Esophagus (tissue), 2 donors: ENCODE results near the gene AP4M1. TPM values are rescaled to one million over a fixed set of nuclear protein-coding genes. Genes with fewer than 3 reads are reported as not detected.
A peak's percentile ranks its signal among the peaks of the same experiment; 100 is the strongest.

ENCODE experiments used
- H3K27ac ChIP-seq, 2 donors: one replicate each; pipeline ENCODE4 v1.5.1; 2013; ENCODE audit warnings: low read depth in 2 of 2, mild to moderate bottlenecking in 2 of 2, inconsistent platforms in 1 of 2, low read length in 1 of 2, moderate library complexity in 1 of 2
- H3K27me3 ChIP-seq, 2 donors: one replicate each; pipeline ENCODE4 v1.6.1; 2013; ENCODE audit warnings: low read length in 2 of 2, control low read depth in 1 of 2, mild to moderate bottlenecking in 1 of 2; ENCODE audit not compliant: insufficient read depth in 2 of 2, control insufficient read depth in 1 of 2
- H3K36me3 ChIP-seq, 2 donors: one replicate each; pipeline ENCODE4 v1.6.1; 2013; ENCODE audit warnings: low read length in 1 of 2; ENCODE audit not compliant: control insufficient read depth in 2 of 2, insufficient read depth in 2 of 2
- H3K4me1 ChIP-seq, 2 donors: one replicate each; pipeline ENCODE4 v1.6.1; 2013; ENCODE audit warnings: low read length in 1 of 2; ENCODE audit not compliant: control insufficient read depth in 2 of 2, insufficient read depth in 2 of 2
- H3K4me3 ChIP-seq, 2 donors: one replicate each; pipeline ENCODE4 v1.5.1; 2013; ENCODE audit warnings: low read length in 2 of 2, mild to moderate bottlenecking in 2 of 2, low read depth in 1 of 2, moderate library complexity in 1 of 2
- H3K9me3 ChIP-seq, 2 donors: one replicate each; pipeline ENCODE4 v1.6.1; 2013; ENCODE audit warnings: mild to moderate bottlenecking in 2 of 2, low read depth in 1 of 2, low read length in 1 of 2, moderate library complexity in 1 of 2; ENCODE audit not compliant: control insufficient read depth in 2 of 2, insufficient read depth in 1 of 2
- WGBS, 2 donors: extraction: QIAGEN DNeasy Blood & Tissue Kit; methylation state at CpG; one replicate each; pipeline ENCODE4 v1.1.7; 2013; 5-methylcytosine and 5-hydroxymethylcytosine counted together
- polyA plus RNA-seq, 2 donors: library from polyadenylated mRNA; stranded (reverse); fragments of 200-250 nt; gene quantifications; one replicate each; pipeline ENCODE4 v1.2.3, GENCODE V29; 2013
- donor health status: healthy with polysubstance abuse.
- donor health status: Bipolar disorder and iron deficiency.

The AP4M1 gene
- polyA plus RNA-seq, 2 donors, result 17.3 to 19.3 TPM

GRCh38 chr7:100082978-100083377 lies 18.5 kb upstream of the AP4M1 start:
- 68 to 70% methylated on average over 4 of the region's 4 CpGs for WGBS, 2 donors
- Histone ChIP-seq H3K36me3 (peaks cover 3 to 4% of the 10 kb centered on the region in 2 donors), H3K4me1 (peaks cover 2 to 3% of the 10 kb centered on the region in 2 donors), H3K9me3 (no peaks in the 10 kb centered on the region), H3K4me3 (no peak overlapping the region), H3K27me3 (no peaks in the 10 kb centered on the region), H3K27ac (peak overlapping the region in 1 of 2 donors; percentile 3)

GRCh38 chr7:100085515-100085914 lies 15.9 kb upstream of the AP4M1 start:
- H3K27ac ChIP-seq, result no peak overlapping the region
- H3K4me3 ChIP-seq, result no peak overlapping the region
- peaks cover 1 to 3% of the 10 kb centered on the region in 2 donors for H3K4me1 ChIP-seq
- no peaks in the 10 kb centered on the region for H3K9me3 ChIP-seq
- H3K27me3 ChIP-seq, result no peaks in the 10 kb centered on the region
- 65 to 69% methylated on average over 3 of the region's 3 CpGs for WGBS, 2 donors
- H3K36me3 ChIP-seq, result peaks cover 0 to 3% of the 10 kb centered on the region in 2 donors

DNA sequence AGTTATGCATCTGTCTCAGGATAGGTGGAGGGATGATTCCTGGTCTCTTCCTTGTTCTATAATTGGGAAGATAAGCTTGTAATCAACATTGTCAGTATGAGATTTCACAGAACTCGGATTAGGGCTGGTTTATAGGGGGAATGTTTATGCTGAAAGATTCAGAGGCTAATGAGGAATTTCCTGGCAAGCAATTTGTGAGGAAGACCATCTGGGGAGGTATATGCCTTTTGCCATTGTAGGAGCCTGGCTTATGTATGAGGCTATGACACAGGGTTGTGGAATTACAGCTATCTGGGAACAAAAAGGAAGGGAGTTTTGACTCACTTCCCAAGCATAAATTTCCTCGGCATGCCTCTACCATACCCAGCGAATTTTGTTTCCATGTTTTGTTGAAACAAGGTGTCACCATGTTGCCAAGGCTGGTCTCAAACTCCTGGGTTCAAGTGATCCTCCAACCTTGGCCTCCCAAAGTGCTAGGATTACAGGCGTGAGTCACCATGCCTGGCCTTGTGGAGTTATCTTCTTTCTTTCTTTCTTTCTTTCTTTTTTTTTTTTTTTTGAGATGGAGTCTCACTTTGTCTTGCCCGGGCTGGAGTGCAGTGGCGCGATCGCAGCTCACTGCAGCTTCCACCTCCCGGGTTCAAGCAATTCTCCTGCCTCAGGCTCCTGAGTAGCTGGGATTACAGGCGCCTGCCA lies 14.2 kb upstream of the AP4M1 start:
- no peak overlapping the region for H3K4me3 ChIP-seq
- no peaks in the 10 kb centered on the region for H3K27me3 ChIP-seq
- no peak overlapping the region for H3K27ac ChIP-seq
- no peaks in the 10 kb centered on the region for H3K9me3 ChIP-seq
- H3K36me3 ChIP-seq, result peaks cover 0 to 16% of the 10 kb centered on the region in 2 donors
- H3K4me1 ChIP-seq, result peaks cover 0 to 4% of the 10 kb centered on the region in 2 donors
- WGBS, 2 donors, result 77% methylated on average over 10 of the region's 10 CpGs

DNA sequence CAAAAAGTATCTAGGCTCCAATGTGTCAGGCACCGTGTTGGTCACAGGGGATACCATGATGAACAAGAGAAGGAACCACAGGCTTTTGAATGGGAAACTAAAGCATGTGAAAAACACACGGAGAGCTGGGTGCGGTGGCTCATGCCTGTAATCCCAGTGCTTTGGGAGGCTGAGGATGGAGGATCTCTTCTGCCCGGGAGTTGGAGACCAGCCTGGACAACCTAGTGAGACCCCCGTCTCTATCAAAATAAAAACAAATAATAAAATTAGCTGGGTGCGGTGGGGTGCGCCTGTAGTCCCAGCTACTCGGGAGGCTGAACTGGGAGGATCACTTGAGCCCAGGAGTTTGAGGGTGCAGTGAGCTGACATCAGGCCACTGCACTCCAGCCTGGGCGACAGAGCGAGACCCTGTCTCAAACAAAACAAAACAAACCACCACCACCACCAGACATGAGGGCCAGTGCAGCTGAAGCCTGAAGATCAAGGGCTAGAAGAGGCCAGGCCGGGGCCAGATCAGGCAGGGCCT lies 13.3 kb upstream of the AP4M1 start:
- no peaks in the 10 kb centered on the region for H3K9me3 ChIP-seq
- peaks cover 0 to 4% of the 10 kb centered on the region in 2 donors for H3K4me1 ChIP-seq
- no peaks in the 10 kb centered on the region for H3K27me3 ChIP-seq
- 73 to 78% methylated on average over 11 of the region's 11 CpGs for WGBS, 2 donors
- H3K36me3 ChIP-seq, result peaks cover 4 to 24% of the 10 kb centered on the region in 2 donors
- peak overlapping the region; percentile 84 to 94 for H3K4me3 ChIP-seq
- H3K27ac ChIP-seq, result peak overlapping the region; percentile 86 to 90

- Histone ChIP-seq H3K27me3 (no peaks in the 10 kb centered on the region), H3K27ac (peak within 1 kb of the TSS; percentile 86 to 90), H3K4me1 (peaks cover 0 to 4% of the 10 kb centered on the region in 2 donors), H3K36me3 (peaks cover 10 to 31% of the 10 kb centered on the region in 2 donors), H3K4me3 (peak within 1 kb of the TSS; percentile 84 to 94), H3K9me3 (no peaks in the 10 kb centered on the region)
- WGBS, 2 donors, result 0 to 1% methylated on average over 66 to 68 of the region's 68 CpGs
These were observed 12.6 kb upstream of the AP4M1 start, which contains the start of gene COPS6 for GRCh38 chr7:100088621-100089457. Gene COPS6 (plus strand): TSS chr7:100088969. CDS start chr7:100088991, 22 bp downstream.

DNA sequence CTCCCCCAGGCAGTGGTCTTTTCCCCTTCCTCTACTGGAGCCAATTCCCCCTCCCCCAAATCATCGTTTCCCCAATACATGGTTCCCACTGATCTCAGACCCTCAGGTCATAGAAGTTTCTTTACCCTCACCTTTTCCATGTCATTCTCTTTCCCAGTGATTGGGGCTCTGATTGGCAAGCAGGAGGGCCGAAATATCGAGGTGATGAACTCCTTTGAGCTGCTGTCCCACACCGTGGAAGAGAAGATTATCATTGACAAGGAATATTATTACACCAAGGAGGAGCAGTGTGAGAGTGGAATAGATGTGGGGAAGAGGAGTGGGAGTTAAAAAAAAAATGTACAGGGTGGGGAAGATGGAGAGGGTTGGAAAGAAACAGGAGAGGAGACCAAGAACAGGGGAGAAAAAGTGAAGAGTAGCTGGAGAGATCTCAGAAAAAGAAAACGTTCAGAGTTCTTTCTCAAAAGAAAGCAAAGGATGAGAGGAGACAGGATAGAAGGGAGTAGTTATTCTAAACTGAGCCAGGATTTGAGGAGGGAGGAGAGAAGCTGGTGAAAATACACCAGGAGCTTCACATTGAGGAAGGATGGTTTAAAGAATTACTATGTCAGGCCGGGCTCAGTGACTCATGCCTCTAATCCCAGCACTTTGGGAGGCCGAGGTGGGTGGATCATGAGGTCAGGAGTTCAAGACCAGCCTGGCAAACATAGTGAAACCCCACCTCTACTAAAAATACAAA lies 11.8 kb upstream of the AP4M1 start:
- Histone ChIP-seq H3K36me3 (peaks cover 12 to 33% of the 10 kb centered on the region in 2 donors), H3K27ac (peak overlapping the region; percentile 68 to 90), H3K4me3 (peak overlapping the region; percentile 84 to 94), H3K4me1 (peaks cover 0 to 4% of the 10 kb centered on the region in 2 donors), H3K9me3 (no peaks in the 10 kb centered on the region), H3K27me3 (no peaks in the 10 kb centered on the region)
- WGBS, 2 donors, result 20% methylated on average over 7 of the region's 7 CpGs

DNA sequence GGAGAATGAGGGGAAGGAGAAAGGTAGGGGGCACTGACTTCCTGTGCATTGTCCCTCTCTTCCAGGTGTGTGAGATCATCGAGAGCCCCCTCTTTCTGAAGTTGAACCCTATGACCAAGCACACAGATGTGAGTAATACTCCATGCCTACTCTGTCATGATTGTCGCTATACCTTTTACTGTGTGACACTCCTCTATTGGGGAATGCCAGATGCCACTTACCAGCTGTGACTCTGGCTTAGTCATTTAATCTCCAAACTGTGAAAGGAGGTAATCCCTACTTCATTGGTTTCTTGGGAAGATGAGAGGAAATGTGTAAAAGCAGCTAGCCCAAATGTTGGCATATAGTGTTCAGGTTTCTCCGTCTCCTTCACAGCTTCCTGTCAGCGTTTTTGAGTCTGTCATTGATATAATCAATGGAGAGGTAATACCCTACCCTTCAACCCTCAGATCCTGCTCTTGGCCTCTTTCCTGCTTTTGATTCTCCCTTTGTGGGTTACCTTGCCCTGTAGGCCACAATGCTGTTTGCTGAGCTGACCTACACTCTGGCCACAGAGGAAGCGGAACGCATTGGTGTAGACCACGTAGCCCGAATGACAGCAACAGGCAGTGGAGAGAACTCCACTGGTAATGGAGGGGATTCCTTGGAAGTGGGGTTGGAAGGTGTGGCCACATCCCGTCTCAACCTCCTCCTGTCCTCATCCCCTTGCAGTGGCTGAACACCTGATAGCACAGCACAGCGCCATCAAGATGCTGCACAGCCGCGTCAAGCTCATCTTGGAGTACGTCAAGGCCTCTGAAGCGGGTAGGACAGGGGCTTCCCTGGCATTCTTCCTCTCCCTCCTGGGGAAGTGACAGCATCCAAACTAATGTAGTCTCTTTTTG lies 10.7 kb upstream of the AP4M1 start:
- Histone ChIP-seq H3K9me3 (no peaks in the 10 kb centered on the region), H3K4me1 (peaks cover 0 to 4% of the 10 kb centered on the region in 2 donors), H3K27me3 (no peaks in the 10 kb centered on the region), H3K4me3 (no peak overlapping the region), H3K36me3 (peaks cover 18 to 40% of the 10 kb centered on the region in 2 donors), H3K27ac (peak overlapping the region in 1 of 2 donors; percentile 86)
- 85 to 89% methylated on average over 14 of the region's 14 CpGs for WGBS, 2 donors

DNA sequence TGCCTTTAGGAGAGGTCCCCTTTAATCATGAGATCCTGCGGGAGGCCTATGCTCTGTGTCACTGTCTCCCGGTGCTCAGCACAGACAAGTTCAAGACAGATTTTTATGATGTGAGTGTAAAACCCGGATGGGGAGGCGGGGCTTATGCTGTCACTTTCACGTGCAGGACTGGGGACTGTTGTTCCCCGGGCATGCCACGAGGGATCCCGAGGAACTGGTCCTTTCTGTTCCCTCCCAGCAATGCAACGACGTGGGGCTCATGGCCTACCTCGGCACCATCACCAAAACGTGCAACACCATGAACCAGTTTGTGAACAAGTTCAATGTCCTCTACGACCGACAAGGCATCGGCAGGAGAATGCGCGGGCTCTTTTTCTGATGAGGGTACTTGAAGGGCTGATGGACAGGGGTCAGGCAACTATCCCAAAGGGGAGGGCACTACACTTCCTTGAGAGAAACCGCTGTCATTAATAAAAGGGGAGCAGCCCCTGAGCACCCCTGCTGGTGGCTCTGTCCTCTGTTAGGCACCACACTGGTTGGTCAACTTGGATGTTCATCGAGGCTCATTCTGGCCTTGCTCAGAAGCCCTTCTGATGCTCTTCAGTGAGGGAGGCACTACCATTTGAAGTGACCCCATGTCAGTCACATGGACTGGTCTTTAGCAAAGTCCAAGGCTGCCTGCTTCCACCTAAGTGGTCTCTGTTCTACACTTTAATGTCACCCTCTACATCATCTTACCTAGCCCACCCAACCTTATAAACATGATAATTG lies 9.8 kb upstream of the AP4M1 start:
- Histone ChIP-seq H3K4me3 (no peak overlapping the region), H3K36me3 (peaks cover 23 to 46% of the 10 kb centered on the region in 2 donors), H3K9me3 (no peaks in the 10 kb centered on the region), H3K27me3 (no peaks in the 10 kb centered on the region), H3K27ac (no peak overlapping the region), H3K4me1 (peaks cover 0 to 4% of the 10 kb centered on the region in 2 donors)
- WGBS, 2 donors, result 62 to 64% methylated on average over 19 of the region's 19 CpGs
